Activated CD8-positive, alpha-beta memory T cell treated with anti-CD3 and anti-CD28 coated beads for 24 hours (primary cell): ENCODE results near the gene ITGB7.

Source experiments
- DNase-seq: peaks from one replicate; pipeline ENCODE4 v3.0.0-alpha.2; 2020

ITGB7 gene, protein sequence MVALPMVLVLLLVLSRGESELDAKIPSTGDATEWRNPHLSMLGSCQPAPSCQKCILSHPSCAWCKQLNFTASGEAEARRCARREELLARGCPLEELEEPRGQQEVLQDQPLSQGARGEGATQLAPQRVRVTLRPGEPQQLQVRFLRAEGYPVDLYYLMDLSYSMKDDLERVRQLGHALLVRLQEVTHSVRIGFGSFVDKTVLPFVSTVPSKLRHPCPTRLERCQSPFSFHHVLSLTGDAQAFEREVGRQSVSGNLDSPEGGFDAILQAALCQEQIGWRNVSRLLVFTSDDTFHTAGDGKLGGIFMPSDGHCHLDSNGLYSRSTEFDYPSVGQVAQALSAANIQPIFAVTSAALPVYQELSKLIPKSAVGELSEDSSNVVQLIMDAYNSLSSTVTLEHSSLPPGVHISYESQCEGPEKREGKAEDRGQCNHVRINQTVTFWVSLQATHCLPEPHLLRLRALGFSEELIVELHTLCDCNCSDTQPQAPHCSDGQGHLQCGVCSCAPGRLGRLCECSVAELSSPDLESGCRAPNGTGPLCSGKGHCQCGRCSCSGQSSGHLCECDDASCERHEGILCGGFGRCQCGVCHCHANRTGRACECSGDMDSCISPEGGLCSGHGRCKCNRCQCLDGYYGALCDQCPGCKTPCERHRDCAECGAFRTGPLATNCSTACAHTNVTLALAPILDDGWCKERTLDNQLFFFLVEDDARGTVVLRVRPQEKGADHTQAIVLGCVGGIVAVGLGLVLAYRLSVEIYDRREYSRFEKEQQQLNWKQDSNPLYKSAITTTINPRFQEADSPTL

DNA sequence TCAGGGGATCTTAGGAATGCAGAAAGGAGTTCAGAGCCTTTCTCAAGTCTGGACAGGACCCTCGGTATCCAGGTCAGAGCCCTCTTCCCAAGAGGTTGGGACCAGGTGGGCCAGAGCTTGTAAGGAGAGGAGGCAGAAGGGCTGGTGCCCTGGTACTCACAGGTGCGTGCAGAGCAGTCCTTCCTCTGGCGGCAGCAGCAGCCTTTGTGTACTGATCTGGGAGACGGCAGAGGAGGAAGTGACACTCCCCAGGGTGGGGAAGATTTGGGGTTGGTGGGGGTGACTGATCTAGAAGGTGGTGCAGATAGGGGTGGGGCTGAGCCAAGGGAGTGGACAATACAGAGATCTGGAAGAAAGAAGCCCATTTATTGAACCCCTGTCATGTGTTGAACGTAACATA is at the start of gene ITGB7:
Gene ITGB7 (minus strand): TSS at position 210 of the 400 bp plus-strand sequence. CDS start 6,808 bp downstream, outside the sequence.
- DNase-seq: peak; percentile 84

DNA sequence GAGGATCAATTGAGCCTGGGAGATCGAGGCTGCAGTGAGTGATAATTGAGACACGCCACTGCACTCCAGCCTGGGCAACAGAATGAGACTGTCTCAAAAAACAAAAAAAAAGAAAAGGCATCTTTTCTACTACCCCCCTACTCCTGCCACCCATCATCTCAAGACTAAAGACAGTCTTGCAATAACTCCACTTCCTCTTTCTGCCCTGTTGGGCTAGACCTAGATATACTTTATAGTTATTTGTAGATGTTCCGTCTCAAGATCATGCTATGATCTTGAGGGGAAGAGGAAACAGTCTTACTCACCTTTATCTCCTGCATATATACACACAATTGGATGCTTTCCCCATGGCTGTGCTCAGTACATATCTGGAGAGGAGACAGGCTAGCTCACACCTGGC is 48.9 kb upstream of the ITGB7 start:
- no peak for DNase-seq

DNA sequence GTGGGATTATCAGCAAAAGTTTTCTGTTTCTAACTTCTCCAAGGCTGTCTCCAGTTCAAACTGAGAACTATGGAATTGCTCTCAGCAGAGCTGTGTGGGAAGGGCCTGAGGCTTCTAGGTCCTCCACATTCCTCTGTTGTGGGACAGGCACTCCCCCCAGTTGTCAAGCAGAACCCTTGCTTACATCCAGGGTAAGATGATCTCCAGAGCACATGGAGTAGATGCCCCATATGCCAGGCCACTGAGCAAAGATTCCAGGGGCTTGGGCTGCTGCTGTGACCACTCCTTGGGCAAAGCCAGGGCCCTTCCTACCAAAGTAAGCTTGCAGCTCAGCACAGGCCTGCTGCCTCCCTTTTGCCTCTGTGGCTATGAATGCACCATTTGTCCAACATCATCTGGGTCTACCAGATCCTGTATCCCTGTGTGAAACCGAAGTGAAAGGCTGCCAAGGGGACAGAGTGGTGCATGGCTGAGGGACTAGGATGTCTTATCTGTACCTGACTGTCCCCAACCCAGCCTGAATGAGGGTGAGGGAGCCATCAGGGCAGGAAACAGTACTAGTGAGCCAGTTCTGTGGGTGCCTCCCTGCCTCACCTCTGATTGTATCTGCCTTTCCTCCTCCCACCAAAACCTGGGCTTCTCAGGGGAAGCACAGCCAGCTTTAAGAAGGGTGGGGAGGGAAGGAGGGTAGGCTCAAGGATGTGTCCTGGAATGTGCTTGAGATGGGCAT is 47.9 kb upstream of the ITGB7 start:
- no peak for DNase-seq

DNA sequence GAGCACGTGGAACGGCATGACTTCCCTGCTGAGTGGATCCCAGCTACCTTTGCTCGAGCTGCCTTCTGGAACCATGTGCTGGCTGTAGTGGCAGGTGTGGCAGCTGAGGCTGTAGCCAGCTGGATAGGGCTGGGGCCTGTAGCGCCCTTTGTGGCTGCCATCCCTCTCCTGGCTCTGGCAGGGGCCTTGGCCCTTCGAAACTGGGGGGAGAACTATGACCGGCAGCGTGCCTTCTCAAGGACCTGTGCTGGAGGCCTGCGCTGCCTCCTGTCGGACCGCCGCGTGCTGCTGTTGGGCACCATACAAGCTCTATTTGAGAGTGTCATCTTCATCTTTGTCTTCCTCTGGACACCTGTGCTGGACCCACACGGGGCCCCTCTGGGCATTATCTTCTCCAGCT is 46.2 kb upstream of the ITGB7 start:
- DNase-seq: no peak

DNA sequence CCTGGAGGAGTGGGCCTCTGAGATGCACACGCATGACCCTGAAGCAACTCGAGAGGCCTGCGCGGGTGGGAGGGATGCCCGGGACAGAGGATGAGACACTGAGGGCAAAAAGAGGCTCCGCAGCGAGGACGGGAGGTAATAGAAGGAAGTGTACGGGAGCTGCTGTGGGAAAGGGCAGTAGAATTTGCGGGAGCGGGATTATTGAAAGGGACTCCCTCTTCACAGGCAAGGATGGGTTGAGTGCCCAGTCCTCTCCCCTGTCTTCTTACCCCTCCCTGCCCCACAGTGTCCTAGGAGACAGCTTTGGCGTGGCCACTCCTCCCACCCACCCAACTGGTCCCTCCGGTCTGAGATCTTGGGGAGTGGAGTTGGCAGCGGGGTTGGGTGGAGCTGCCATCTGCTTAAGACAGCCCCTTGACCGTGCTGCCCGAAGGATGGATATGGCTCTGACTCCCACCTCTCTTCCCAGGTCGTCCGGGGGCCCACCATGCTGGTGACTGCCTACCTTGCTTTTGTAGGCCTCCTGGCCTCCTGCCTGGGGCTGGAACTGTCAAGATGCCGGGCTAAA is 45.4 kb upstream of the ITGB7 start:
- no peak for DNase-seq

DNA sequence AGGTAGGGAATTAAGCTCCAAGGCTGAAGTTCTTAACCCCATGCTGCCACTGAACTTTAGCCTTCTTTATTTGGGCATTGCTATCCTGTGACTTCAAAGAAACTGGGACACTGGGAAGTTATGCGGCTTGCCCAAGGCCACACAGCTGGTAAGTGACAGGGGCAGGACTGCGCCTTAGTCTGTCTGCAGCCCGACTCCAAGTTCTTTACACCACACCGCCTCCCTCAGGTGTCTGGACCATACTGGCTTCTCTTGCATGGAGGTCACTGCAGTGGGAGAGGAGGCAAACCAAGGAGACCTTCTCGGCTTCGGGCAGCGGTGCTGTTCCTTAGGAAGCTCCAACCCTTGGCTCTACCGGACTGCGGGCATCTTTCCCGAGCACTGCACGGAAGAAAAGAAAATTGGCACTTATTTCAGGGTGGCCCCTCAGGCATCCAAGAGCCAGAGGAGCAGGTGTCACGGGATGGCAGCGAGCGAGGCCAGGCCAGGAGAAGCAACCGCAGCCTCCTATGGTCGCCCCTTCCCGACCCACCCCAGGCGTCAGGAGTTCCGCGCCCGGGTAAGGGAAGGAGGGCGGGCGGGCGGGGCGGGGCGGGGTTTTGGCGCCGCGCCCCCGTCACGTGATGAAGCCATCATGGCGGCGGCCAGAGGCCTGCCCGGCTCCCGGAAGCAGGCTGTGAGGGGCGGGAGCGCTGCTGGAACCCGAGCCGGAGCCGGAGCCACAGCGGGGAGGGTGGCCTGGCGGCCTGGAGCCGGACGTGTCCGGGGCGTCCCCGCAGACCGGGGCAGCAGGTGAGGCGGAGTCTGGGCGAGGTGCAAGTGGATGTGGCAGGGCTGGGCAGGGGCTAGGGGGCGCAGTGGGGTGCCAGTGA is 44.7 kb upstream of the ITGB7 start:
- peak; percentile 88 for DNase-seq

DNA sequence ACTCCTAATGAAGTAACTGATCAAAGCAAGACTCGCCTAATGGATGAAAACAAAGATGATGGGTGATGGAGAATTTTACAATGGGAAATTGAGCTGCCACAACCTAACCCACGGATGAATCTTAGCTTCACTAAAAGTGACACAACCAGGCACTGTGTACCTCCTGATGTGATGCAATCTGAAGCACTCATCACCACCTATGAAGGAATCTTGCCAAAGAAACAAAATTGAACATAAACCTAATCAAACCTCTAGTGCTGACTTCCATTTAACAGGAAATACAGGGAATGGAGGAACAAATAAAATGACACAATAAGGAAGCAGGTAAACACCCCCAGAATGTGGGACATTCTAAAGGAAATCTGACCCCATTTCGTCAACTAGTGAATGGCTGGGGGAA is 38.2 kb upstream of the ITGB7 start:
- no peak for DNase-seq

DNA sequence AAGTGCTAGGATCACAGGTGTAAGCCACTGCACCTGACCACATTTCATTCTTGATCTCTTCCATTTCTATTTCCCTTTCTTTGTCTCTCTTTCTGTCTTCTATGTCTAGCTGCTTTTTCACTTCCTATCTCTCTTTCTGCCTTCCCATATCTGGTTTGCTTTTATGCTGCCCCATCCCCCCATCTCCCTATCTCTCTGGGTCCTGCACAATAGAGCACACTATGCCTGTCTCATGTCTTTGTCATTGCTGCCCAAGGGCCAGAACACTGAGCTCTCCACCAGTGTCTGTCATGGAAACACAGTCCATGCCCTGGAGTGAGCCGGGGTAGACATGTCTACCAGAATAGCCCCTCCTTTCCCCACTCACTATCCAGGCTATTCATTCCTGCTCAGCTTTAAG is 37.3 kb upstream of the ITGB7 start:
- no peak for DNase-seq

DNA sequence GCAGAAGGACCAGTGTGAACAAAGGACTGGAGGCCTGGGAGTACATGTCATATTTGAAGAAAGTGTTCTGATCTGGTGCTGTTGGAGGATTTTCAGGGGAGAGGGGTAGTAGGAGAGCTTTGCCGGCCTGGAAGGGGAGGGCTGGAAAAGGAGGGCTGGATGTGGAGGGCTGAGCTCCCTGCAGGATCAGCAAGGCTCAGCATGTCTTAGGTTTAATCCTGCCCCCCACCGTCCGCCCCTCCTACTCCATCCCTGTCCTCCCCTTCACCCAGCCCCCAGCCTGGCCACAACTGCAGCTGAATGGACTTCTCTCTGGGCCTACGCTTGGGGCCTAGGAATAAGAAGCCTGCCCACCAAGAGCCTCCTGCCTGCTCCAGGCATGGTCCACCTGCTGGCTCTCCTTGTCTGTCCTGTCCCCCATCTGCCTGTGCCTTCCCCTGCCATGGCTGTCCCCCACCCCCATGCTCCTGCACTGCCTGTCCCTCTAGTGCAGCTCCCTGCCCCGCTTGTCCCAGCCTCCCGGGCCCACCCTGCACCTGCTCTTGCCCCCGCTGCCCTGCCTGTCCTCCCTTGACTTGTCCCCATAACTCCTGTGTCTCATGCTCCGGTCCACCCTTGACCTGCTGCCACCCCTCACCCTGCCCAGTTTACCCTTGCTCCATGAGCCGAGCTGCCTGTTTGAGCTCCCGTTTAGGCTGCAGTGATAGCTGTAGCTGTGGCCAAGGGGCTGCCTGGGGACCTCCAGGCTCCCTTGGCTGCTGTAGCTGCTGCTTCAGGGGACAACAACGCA is 34.8 kb upstream of the ITGB7 start:
- DNase-seq: no peak

DNA sequence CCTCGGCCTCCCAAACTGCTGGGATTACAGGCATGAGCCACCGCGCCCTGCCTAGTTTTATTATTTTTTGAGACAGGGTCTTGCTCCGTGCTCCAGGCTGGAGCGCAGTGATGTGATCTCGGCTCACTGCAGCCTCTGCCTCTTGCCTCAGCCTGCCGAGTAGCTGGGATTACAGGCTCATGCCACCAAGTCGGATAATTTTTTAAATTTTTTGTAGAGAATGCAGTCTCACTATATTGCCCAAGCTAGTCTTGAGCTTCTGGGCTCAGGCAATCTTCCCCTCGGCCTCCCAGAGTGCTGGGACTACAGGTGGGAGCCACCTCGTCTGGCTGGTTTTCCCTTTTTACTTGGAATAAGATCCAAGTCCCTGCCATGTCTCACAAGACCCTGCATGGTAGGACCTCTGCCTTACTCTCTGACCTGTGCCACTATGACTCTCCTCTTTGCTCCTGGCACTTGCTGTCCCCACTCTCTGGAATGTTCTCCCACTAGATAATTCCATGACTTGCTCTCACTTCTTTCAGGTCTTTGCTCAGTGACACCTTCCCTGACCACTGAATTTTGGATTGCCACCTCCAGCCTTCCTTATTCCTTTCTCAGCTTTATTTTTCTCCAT is 32.7 kb upstream of the ITGB7 start:
- DNase-seq: no peak

DNA sequence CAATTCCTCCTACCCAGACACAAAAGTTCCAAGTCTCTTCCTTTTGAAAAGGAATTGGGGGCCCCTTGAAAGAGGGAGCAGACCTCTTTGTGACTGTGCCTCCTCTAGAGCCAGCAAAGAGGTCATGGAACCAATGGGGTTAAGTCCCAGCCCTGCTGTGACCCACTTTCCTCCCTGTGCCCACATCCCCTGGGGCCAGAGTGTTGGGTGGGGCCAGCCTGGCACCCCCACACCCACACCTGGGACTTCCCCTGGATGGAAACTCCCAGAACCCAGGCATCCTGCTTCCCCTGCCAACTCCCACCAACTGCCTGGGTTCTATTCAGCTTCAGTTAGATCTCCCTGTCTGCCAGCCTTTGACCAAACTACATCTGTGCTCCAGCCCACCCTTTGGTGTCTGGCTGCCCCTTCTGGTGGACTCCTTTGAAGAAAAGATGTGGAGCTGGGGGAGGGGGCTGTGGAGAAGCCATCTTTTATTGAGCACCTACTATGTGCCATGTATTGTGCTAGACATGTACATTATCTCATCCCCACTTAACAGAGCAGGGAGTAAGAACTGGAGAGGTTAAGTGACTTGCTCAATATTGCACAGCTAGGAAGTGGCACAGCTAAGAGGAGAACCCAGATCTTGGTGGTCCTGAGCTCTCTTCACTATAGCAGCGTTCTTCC is 29.5 kb upstream of the ITGB7 start:
- peak; percentile 74 for DNase-seq

DNA sequence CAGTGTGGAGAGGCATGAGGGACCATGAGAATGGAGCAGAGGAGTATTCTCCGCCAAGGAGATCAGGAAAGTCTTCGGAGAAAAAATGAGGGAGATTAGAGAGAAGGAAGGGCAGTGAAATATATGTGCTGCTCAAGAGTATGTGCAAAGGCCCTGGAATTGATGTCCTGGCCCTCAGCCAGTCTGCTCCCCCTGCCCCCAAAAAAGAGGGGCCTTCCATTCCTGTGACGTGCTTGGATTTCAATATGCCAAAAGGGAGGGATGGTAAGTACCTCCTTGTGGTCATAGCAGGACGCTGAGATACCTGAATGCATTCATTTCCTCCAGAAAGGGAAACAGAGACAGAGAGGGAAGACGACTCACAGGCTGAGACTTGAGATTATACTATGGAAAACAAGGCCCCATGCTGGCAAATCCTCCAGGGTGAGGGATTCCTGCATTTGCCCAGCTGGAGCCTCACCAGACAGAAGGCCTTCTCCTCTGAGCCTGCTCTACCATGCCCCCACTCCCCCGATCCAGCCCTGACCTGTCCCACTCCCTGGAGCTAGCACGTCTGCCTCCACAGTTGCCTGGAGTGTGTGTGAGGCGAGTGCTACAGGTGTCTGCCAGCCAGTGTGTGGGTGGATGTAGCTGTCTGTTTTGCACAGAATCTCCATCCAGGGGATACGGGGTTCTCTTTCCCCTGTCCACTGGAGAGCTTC is 28.8 kb upstream of the ITGB7 start:
- DNase-seq: peak; percentile 72

DNA sequence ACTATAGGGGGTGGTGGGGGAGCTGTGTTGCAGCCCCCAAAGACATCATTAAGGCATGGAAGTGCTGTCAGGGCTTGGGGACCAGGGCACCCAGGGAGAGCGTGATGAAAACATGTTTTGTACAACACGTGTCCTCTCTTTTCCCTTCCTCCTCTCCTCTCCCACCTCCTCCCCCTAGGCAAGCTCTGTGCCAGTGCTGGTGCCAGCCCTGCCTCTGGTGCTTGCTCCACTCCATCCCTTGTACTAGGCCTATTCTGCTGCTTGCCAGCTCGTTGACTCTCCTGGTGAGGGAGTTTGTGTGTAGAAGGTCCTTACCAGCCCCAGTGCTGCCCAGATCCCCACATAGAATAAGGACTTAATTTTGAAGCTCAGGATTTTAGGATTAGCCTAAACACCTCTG is 28.1 kb upstream of the ITGB7 start:
- no peak for DNase-seq

DNA sequence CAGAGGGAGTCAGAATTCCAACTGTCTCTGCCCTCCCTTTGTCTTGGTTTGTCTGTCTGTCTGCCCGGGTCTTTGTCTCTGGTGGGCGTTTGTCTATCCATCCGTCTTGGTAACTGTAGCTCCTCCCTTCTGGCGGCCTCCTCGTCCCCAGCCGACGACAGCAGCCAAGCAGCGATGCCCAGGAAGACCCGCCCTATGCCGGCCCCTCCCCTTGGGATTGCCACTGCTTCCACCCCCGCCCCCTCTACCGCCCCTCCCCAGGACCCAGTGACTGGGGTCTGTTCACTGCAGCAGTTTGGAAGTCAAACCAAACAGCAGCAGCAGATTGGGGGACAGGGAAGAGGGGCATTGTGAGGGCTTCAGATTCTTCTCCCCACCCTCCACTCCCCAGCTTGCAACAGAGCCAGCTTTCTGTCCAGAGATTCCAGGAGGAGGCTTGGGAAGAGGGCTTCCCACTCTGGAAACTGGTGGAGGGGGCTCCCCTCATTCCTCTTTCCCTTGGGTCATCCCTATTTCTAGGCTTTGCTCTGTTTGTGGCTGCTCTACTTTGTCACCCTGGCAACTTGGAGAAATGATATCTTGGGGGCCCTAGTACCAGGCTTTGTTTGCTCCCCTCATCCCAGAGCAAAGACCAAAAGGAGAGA is 27.3 kb upstream of the ITGB7 start:
- no peak for DNase-seq

DNA sequence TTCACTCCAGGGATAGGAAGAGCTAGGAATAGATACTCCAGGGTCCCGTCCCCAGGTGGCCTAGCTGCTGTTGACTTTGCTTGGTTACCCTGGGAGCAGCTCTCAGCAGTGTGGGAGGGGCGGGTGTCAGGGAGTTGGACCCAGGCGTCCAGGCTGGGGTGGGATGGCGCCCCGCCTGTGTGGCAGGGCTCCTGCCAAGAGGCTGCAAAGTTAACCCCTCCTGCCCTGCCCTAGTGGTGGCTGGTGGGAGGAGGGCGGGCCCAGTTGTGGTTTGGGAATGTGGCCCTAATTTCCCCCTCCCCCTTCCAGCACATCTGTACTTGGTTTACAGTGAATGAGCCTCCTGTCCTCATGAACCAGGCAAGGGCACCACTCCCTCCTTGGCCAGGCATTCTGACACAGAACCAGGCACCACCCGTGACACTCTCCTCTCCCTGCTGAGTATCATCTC is 26.6 kb upstream of the ITGB7 start:
- no peak for DNase-seq

DNA sequence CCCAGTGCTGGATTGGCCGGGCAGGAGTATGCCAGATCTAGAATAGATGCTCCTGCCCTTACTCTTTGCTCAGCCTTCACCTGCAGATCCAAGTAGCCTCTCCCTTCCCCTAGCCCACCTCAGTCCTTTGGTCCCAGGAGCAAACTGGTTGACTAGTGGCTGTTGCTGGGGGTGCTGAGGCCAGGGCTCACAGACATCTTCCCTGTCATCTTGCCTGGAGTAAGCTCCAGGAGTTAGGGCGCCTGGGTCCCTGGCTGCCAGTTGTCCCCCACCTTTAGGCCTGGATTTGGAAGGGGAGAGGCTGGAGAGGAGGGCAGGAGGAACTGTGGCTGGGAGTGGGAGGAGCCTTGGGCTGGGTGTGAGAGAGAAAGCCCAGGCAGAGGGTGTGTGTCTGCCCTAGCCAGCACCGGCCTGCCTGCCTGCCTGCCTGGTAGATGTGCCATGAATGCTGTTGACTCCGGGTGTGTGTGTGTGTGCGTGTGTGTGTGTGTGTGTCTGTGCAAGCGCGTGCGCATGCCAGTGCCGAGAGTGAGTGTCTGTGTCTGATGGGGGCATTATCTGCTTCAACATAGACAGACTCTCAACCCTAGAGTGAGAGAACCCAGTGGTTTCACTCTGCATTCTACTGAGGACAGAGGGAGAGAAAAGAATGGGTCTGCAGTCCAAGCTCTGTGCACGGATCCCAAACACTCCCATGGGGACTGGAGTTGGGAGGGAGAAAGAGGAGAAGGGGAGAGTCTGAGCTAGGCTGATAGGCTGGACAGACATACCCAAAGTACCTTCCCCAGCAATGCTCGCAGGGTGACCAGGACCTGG is 25.8 kb upstream of the ITGB7 start:
- DNase-seq: peak; percentile 78

DNA sequence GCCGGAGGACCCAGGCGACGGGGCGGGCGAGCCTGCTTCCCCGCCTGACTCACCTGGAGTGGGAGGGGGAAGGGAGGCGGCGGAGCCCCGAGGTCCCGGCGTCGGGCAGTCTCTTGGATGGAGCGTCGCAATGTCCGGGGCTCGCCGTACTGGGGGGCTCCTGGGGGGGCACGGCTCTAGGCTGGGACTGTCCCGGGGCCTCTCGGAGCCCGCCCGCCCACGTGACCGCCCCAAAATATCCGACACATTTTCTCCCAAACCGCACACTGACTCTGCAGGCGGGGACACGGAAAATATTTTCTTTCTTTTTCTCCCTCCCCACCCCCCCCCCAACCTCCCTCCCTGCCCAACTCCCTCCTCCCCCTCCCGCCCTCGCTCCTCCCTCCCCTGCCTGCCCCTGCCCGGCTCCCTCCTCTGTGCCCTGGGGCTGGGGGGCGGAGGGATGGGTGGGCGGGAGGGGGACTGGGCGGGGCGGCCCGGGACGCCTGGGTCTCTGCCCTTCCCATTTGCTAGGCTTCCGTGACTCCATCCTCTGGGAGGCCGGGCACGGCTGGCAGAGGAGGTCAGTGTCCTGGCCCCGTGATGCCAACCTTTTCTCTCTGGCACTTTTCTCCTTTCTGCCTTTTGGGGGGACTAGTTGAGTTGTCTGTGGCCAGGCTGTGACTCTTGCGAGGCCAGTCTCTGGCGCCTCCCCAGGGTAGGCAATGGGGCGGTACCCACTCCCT is 25.0 kb upstream of the ITGB7 start, which contains the start of gene RARG:
Gene RARG (minus strand): TSS at position 289 of the 725 bp plus-strand sequence. CDS start 4,664 bp downstream, outside the sequence.
- peak; percentile 88 for DNase-seq

DNA sequence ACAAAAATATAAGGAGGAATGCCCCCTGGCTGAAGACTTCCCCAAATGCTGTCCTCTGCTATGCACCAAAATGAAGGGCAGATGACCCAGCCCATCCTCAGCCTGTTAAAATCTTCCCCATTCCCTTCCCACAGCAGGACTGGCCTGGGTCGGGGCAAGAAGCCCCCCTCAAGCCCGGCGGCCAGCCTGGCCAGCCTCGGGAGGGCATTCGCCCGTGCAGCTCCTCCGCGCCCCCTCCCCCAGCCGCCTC is 24.5 kb upstream of the ITGB7 start:
- no peak for DNase-seq
